K562 (cell line): ENCODE measurements around the gene PON2. TPM values are rescaled to one million over a fixed set of nuclear protein-coding genes. Genes with fewer than 3 reads are reported as not detected.

ENCODE experiments used
- ATF1 ChIP-seq, 2 experiments: fragments of 450-650 bp in 1 of 2; IDR thresholded peaks; 2 replicates each; pipeline ENCODE4 v1.6.1; 2016; ENCODE audit warnings: missing compliant biosample characterization in 1 of 2, missing genetic modification characterization in 1 of 2
- CBFB ChIP-seq: sonication (generic); formaldehyde crosslinking; IDR thresholded peaks from 2 replicates; pipeline ENCODE4 v1.4.0; 2020; ENCODE audit warnings: mild to moderate bottlenecking, missing genetic modification reagents
- CBX5 ChIP-seq: IDR thresholded peaks from 2 replicates; pipeline ENCODE4 v1.6.1; 2014; ENCODE audit warnings: low read depth, borderline replicate concordance
- ETV5 ChIP-seq: sonication (generic); formaldehyde crosslinking; IDR thresholded peaks from 2 replicates; pipeline ENCODE4 v1.4.0; 2020; ENCODE audit warnings: low read depth, mild to moderate bottlenecking, missing genetic modification reagents
- L3MBTL2 ChIP-seq: fragments of 450-650 bp; IDR thresholded peaks from 2 replicates; pipeline ENCODE4 v1.6.1; 2016; ENCODE audit warnings: mild to moderate bottlenecking, moderate library complexity
- MTA3 ChIP-seq: fragments of 450-650 bp; formaldehyde crosslinking; IDR thresholded peaks from 2 replicates; pipeline ENCODE4 v1.6.1; 2017; ENCODE audit warnings: mild to moderate bottlenecking, borderline replicate concordance
- PHF21A ChIP-seq: fragments of 450-650 bp; IDR thresholded peaks from 2 replicates; pipeline ENCODE4 v1.6.1; 2017; ENCODE audit warnings: low read depth, borderline replicate concordance
- RBFOX2 ChIP-seq: fragments of 200-400 bp; formaldehyde crosslinking; IDR thresholded peaks from 2 replicates; pipeline ENCODE4 v1.6.1; 2017; ENCODE audit warnings: low read depth, mild to moderate bottlenecking, low read length, moderate library complexity
- RBM14 ChIP-seq: fragments of 200-400 bp; formaldehyde crosslinking; IDR thresholded peaks from 2 replicates; pipeline ENCODE4 v1.6.1; 2018; ENCODE audit warnings: low read depth, mild to moderate bottlenecking, low read length, moderate library complexity, borderline replicate concordance; ENCODE audit not compliant: insufficient read depth
- SP1 ChIP-seq: sonication (generic); formaldehyde crosslinking; IDR thresholded peaks from 2 replicates; pipeline ENCODE4 v1.8.1; 2022; ENCODE audit warnings: mild to moderate bottlenecking, missing genetic modification reagents
- TARDBP ChIP-seq: fragments of 450-650 bp; IDR thresholded peaks from 2 replicates; pipeline ENCODE4 v1.6.1; 2016
- ZNF449 ChIP-seq: fragments of 250-450 bp; sonication (Bioruptor Pico); IDR thresholded peaks from 2 replicates; pipeline ENCODE4 v1.8.0; 2022; ENCODE audit warnings: moderate library complexity, mild to moderate bottlenecking, inconsistent platforms
- polyA plus RNA-seq, 8 experiments: library from polyadenylated mRNA; depleted of rRNA in 4 of 8; stranded (reverse) in 5 of 8; unstranded in 3 of 8; fragments of >200 nt; fragmentation: Nextera tagmentation in 2 of 8; fragmentation: Illumina TruSeq in 1 of 8; extraction: Ambion mirVana in 2 of 8; extraction: Trizol in 1 of 8; gene quantifications; 2 replicates each; pipeline versions ENCODE4 v1.2.1 to v1.2.3, GENCODE V29; 2011 to 2014; ENCODE audit warnings: inconsistent platforms in 1 of 8, missing spikeins in 1 of 8
- total RNA-seq, 7 experiments: library from RNA; depleted of rRNA in 6 of 7; stranded (reverse); fragments of >200 nt in 6 of 7; fragmentation: Illumina TruSeq in 2 of 7; extraction: Trizol in 2 of 7; gene quantifications; 2 replicates each; pipeline versions ENCODE4 v1.2.1 to v1.2.3, GENCODE V29; 2011 to 2021; ENCODE audit warnings: low replicate concordance in 1 of 7
- TF ChIP-seq, protein P1 (sequence below), 2 experiments: fragments of 450-650 bp; IDR thresholded peaks; 2 replicates each; pipeline ENCODE4 v1.6.1; 2016; ENCODE audit warnings: mild to moderate bottlenecking in 2 of 2, borderline replicate concordance in 1 of 2, low read depth in 1 of 2, moderate library complexity in 1 of 2

Gene PON2
- total and polyA plus RNA-seq, 9 of the 15 experiments (the other 6 are each of a cell fraction or from before 2014, with no cell fraction given) = 8.5 to 30.1 (median 21.9) TPM

DNA sequence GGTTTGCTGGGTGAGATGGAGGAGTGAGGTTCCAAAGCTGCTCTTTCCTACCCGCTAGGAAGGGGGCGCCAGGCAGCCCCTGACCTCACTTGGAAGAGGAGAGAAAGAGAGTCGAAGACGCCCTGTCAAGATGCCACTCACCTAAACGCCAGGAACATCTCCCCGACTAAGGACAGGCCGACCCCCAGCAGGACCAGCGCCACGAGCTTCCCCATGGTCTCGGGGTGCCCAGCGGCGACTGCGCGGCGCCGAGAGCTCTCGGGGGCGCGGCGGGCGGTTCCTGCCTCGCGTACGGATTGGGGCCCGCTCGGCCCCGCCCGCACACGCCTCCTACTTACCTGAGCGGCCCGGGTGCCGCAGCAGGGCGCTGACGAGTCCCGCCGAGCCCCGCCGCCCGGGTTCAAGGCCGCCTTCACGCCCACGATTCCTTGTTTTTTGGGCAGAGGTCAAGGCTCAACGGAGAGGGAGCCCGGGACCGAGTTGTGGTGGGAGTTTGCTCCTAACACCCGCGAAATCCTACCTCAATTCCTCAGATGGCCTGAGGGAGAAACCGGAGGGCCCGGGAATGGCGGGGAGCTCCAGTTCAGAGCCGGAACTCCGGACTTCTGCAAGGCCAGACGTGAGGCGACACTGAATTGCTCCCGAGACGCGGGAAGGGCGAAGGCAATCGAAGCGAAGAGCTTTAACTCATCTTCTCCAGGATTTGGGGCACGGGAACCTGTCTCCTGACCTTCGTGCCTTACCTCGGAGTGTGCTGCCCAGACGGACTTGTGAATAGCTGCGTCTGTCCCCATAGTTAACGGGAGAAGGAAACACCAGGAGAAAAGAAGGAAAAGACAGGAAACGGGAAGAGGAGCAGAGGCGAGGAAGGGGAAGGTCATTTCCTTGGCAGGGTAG, 38.4 kb downstream of the PON2 start, which contains the start of gene PON3 (continued):
- TF ChIP-seq, protein P1, sequence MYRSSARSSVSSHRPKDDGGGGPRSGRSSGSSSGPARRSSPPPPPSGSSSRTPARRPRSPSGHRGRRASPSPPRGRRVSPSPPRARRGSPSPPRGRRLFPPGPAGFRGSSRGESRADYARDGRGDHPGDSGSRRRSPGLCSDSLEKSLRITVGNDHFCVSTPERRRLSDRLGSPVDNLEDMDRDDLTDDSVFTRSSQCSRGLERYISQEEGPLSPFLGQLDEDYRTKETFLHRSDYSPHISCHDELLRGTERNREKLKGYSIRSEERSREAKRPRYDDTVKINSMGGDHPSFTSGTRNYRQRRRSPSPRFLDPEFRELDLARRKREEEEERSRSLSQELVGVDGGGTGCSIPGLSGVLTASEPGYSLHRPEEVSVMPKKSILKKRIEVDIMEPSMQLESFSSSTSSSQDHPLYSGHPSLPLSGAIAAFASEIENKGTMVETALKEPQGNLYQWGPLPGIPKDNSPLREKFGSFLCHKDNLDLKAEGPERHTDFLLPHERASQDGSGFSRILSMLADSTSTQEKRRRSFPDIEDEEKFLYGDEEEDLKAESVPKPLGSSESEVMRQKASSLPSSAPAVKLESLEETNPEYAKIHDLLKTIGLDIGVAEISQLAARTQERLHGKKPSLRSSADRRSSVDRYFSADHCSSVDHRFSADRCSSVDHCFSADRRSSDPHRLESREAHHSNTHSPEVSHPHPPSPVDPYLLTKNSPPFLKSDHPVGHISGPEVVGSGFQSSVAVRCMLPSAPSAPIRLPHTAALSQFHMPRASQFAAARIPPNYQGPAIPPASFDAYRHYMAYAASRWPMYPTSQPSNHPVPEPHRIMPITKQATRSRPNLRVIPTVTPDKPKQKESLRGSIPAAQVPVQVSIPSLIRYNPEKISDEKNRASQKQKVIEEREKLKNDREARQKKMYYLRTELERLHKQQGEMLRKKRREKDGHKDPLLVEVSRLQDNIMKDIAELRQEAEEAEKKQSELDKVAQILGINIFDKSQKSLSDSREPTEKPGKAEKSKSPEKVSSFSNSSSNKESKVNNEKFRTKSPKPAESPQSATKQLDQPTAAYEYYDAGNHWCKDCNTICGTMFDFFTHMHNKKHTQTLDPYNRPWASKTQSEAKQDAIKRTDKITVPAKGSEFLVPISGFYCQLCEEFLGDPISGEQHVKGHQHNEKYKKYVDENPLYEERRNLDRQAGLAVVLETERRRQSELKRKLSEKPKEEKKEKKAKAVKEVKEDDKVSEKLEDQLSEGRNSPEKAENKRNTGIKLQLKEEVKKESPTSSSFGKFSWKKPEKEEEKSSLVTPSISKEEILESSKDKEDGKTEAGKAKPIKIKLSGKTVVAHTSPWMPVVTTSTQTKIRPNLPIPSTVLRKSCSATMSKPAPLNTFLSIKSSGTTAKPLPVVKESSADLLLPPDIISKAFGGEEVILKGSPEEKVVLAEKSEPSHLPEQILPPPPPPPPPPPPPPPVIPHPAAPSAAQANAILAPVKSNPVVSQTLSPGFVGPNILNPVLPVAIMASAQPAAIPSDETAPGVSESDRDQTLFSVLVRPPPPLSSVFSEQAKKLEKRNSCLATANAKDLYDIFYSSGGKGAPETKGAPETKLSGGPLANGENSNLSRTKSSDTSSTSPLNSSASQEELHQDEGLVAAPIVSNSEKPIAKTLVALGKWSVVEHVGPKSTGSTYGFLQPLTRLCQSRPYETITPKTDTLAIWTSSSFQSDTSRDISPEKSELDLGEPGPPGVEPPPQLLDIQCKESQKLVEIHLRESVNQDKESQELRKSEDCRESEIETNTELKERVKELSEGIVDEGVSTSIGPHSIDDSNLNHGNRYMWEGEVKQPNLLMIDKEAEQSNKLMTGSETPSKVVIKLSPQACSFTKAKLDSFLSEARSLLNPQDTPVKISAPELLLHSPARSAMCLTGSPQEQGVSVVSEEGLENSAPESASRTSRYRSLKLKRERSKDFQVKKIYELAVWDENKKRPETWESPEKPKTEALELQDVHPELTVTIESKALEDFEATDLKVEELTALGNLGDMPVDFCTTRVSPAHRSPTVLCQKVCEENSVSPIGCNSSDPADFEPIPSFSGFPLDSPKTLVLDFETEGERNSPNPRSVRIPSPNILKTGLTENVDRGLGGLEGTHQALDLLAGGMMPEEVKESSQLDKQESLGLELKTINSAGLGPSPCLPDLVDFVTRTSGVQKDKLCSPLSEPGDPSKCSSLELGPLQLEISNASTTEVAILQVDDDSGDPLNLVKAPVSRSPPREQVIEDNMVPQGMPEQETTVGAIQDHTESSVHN (IDR thresholded peaks at IDR 0.05; ENCODE audit: borderline replicate concordance in 1 of 2, low read depth in 1 of 2) = no peak
- TF ChIP-seq RBFOX2 = 0 out of 2 replicates have a peak, but pooled peaks have one; percentile 36
- TF ChIP-seq ZNF449 (CRISPR knock-in tag) = no peak
- TF ChIP-seq ATF1 (CRISPR knock-in tag; IDR thresholded peaks at IDR 0.05) = no peak
- 0 out of 2 replicates have a peak, but pooled peaks have one; percentile 21 for TF ChIP-seq ATF1 (tag; IDR thresholded peaks at IDR 0.05)
- no peak for TF ChIP-seq CBX5
- peak; percentile 25; the same call in 1 of the 2 replicates for TF ChIP-seq MTA3
- TF ChIP-seq TARDBP = no peak
- no peak for TF ChIP-seq SP1 (CRISPR knock-in tag)
- no peak for TF ChIP-seq ETV5 (CRISPR knock-in tag)
- TF ChIP-seq CBFB (CRISPR knock-in tag) = no peak
- peak; percentile 69 for TF ChIP-seq L3MBTL2
- TF ChIP-seq PHF21A = no peak
- no peak for TF ChIP-seq RBM14
